Tibial nerve (tissue), 3 donors: ENCODE results near the gene KCNS3.

Experiments
- POLR2A ChIP-seq, 2 donors: fragments of 450-650 bp; IDR thresholded peaks; one replicate each; pipeline ENCODE4 v1.6.1; 2017; ENCODE audit warnings: antibody characterized with exemption in 2 of 2, mild to moderate bottlenecking in 2 of 2, moderate library complexity in 2 of 2
- TF ChIP-seq, protein P1 (sequence below), 5 experiments: fragments of 200-600 bp in 3 of 5; fragments of 450-650 bp in 2 of 5; sonication (generic) in 3 of 5; IDR thresholded peaks; one replicate each; pipeline ENCODE4 v1.5.1; 2016 to 2019; ENCODE audit warnings: antibody characterized with exemption in 5 of 5, mild to moderate bottlenecking in 3 of 5, moderate library complexity in 2 of 5

GRCh38 chr2:17901246-17901645 is 22.8 kb downstream of the KCNS3 start:
- no peak for TF ChIP-seq POLR2A (IDR thresholded peaks at IDR 0.05)
- TF ChIP-seq, protein P1, sequence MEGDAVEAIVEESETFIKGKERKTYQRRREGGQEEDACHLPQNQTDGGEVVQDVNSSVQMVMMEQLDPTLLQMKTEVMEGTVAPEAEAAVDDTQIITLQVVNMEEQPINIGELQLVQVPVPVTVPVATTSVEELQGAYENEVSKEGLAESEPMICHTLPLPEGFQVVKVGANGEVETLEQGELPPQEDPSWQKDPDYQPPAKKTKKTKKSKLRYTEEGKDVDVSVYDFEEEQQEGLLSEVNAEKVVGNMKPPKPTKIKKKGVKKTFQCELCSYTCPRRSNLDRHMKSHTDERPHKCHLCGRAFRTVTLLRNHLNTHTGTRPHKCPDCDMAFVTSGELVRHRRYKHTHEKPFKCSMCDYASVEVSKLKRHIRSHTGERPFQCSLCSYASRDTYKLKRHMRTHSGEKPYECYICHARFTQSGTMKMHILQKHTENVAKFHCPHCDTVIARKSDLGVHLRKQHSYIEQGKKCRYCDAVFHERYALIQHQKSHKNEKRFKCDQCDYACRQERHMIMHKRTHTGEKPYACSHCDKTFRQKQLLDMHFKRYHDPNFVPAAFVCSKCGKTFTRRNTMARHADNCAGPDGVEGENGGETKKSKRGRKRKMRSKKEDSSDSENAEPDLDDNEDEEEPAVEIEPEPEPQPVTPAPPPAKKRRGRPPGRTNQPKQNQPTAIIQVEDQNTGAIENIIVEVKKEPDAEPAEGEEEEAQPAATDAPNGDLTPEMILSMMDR (IDR thresholded peaks at IDR 0.05), result no peak
